Parathyroid adenoma (tissue), 2 donors: ENCODE results near the gene MGRN1.

Source experiments
- H2AFZ ChIP-seq: fragments of 300-600 bp; sonication (generic); one replicate; pipeline ENCODE4 v1.7.0; 2017; ENCODE audit warnings: antibody characterized with exemption, mild to moderate bottlenecking
- H3K27ac ChIP-seq: fragments of 300-600 bp; sonication (generic); one replicate; pipeline ENCODE4 v1.7.0; 2017
- H3K27me3 ChIP-seq: fragments of 300-600 bp; sonication (generic); one replicate; pipeline ENCODE4 v1.7.0; 2017; ENCODE audit warnings: low read length; ENCODE audit not compliant: control insufficient read depth, insufficient read depth
- H3K36me3 ChIP-seq: fragments of 300-600 bp; sonication (generic); one replicate; pipeline ENCODE4 v1.7.0; 2017; ENCODE audit warnings: low read length; ENCODE audit not compliant: control insufficient read depth, insufficient read depth
- H3K4me1 ChIP-seq: fragments of 300-600 bp; sonication (generic); one replicate; pipeline ENCODE4 v1.7.0; 2017; ENCODE audit warnings: control low read depth
- H3K4me2 ChIP-seq: fragments of 300-600 bp; sonication (generic); one replicate; pipeline ENCODE4 v1.7.0; 2017; ENCODE audit warnings: low read length
- H3K4me3 ChIP-seq: fragments of 300-600 bp; sonication (generic); one replicate; pipeline ENCODE4 v1.7.0; 2017; ENCODE audit warnings: low read depth, low read length
- H3K79me2 ChIP-seq: fragments of 300-600 bp; sonication (generic); one replicate; pipeline ENCODE4 v1.7.0; 2017; ENCODE audit warnings: control low read depth
- H3K9ac ChIP-seq: fragments of 300-600 bp; sonication (generic); one replicate; pipeline ENCODE4 v1.7.0; 2017; ENCODE audit warnings: mild to moderate bottlenecking
- H3K9me3 ChIP-seq: fragments of 300-600 bp; sonication (generic); one replicate; pipeline ENCODE4 v1.7.0; 2017; ENCODE audit warnings: low read length; ENCODE audit not compliant: control insufficient read depth
- TF ChIP-seq, protein P1 (sequence below): fragments of 300-600 bp; sonication (generic); IDR thresholded peaks from one replicate; pipeline ENCODE4 v1.7.0; 2017; ENCODE audit warnings: antibody characterized with exemption, mild to moderate bottlenecking
- donor health status: primary hyperparathyroidism.

MGRN1 gene

DNA sequence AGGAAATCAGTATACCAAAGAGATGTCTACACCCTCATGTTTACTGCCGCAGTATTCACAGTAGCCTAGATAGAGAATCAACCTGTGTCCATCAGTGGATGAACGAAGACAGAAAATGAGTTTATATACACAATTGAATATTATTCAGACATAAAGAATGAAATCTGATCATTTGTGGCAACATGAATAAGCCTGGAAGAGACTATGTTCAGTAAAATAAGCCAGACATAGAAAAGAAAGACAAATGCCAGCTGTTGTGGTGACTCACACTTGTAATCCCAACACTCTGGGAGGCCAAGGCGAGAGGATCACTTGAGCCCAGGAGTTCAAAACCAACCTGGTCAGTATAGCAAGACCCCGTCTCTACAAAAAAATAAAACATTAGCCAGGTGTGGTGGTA, 84.9 kb downstream of the MGRN1 start:
- Histone ChIP-seq H3K4me2 (no peak overlapping the region), H3K79me2 (peaks cover 6% of the 10 kb centered on the region), H3K9ac (no peak overlapping the region), H3K36me3 (no peaks in the 10 kb centered on the region), H3K9me3 (no peaks in the 10 kb centered on the region), H3K4me3 (no peak overlapping the region), H3K4me1 (no peaks in the 10 kb centered on the region), H2AFZ (no peak overlapping the region), H3K27ac (no peak overlapping the region), H3K27me3 (no peaks in the 10 kb centered on the region)
- TF ChIP-seq, protein P1, sequence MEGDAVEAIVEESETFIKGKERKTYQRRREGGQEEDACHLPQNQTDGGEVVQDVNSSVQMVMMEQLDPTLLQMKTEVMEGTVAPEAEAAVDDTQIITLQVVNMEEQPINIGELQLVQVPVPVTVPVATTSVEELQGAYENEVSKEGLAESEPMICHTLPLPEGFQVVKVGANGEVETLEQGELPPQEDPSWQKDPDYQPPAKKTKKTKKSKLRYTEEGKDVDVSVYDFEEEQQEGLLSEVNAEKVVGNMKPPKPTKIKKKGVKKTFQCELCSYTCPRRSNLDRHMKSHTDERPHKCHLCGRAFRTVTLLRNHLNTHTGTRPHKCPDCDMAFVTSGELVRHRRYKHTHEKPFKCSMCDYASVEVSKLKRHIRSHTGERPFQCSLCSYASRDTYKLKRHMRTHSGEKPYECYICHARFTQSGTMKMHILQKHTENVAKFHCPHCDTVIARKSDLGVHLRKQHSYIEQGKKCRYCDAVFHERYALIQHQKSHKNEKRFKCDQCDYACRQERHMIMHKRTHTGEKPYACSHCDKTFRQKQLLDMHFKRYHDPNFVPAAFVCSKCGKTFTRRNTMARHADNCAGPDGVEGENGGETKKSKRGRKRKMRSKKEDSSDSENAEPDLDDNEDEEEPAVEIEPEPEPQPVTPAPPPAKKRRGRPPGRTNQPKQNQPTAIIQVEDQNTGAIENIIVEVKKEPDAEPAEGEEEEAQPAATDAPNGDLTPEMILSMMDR: no peak

DNA sequence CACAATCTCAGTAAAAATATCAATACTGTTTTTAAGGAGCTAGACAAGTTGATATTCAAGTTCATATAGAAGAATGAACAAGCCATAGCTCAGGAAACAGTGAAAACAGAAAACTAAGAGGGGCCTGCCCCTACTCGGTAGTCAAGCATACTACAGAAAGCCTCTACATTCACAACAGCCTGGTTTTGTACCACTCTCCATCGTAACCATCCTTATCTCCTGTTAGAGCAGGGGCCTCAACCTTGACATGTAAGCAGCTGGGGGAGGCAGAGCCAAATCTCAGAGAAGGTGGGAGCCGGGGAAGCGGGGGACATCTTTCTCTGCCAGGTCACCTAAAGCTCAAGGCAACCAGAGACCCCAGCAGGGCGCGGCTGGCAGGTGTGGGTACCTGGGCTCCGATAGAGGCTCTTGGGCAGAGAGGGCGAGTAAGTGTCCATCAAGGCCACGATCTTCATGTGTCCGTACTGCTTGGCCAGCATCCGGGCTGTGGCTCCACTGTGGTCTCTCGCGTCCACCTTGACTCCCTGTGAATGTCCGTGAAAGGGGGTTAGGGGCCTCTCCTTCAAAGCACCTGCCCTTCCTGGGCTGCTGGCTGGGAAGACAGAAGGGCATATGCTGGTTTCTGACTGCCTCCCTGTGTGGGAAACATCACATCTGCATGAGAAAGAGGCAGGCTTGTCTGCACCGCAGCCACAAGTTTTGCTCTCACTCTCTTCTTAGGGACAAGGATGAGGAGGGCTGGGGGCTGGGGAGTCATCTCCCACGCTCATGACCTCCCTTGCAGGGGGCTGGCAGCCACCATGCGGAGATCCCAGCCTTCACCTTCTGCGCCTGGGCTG, 89.3 kb downstream of the MGRN1 start:
- Histone ChIP-seq H3K4me1 (no peaks in the 10 kb centered on the region), H3K36me3 (no peaks in the 10 kb centered on the region), H3K27ac (no peak overlapping the region), H3K9ac (no peak overlapping the region), H3K4me2 (no peak overlapping the region), H3K9me3 (no peaks in the 10 kb centered on the region), H3K79me2 (no peaks in the 10 kb centered on the region), H3K27me3 (no peaks in the 10 kb centered on the region), H2AFZ (no peak overlapping the region), H3K4me3 (no peak overlapping the region)
- TF ChIP-seq, protein P1: no peak

DNA sequence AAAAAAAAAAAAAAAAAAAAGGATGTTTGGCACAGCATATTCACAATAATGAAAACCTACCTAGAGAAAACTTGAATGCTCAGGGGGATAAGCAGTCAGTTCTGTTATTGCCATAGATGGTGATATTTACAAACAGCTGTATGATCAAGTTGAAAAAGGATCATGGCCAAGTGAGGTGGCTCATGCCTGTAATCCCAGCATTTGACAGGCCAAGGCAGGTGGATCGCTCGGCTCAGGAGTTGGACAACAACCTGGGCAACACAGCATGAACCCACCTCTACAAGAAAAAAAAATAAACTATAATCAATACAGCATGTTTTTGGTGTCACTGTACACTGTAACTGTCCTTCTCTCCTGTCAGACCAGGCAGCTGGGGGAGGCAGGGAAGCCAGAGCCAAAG, 90.4 kb downstream of the MGRN1 start:
- TF ChIP-seq, protein P1: no peak
- Histone ChIP-seq H3K9me3 (no peaks in the 10 kb centered on the region), H3K9ac (no peak overlapping the region), H3K4me1 (no peaks in the 10 kb centered on the region), H2AFZ (no peak overlapping the region), H3K36me3 (no peaks in the 10 kb centered on the region), H3K27me3 (no peaks in the 10 kb centered on the region), H3K27ac (no peak overlapping the region), H3K4me3 (no peak overlapping the region), H3K79me2 (no peaks in the 10 kb centered on the region), H3K4me2 (no peak overlapping the region)

DNA sequence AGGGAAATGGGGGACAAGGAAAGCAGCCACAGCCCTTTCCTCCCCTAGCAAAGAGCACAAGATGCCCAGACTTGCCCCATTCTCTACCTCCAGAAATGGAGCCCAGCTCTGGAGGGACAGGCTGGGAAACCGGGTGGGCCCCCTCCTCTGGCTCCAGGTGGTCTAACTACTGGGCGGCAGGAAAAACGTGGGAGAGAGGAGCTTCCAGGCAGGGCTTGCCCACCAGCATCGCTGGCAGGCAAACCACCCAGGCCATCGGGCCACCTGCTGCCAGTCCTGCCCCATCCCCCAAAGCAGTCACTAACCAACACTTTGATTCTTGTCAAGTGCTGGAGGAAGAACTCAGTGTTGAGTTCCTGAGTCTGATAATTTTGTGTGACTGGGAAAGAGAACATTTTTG, 93.8 kb downstream of the MGRN1 start:
- Histone ChIP-seq H2AFZ (no peak overlapping the region), H3K4me2 (no peak overlapping the region), H3K79me2 (no peaks in the 10 kb centered on the region), H3K27me3 (no peaks in the 10 kb centered on the region), H3K36me3 (no peaks in the 10 kb centered on the region), H3K9ac (no peak overlapping the region), H3K9me3 (no peaks in the 10 kb centered on the region), H3K4me3 (no peak overlapping the region), H3K27ac (no peak overlapping the region), H3K4me1 (no peaks in the 10 kb centered on the region)
- TF ChIP-seq, protein P1: no peak
